ENCODE results near the gene TEK. TPM values are rescaled to one million over a fixed set of nuclear protein-coding genes. Genes with fewer than 3 reads are reported as not detected.
"Not testable (repeated sequence)": the region's sequence is repeated elsewhere in the genome, so short reads cannot be mapped to it uniquely, and the experiment has no call there.

TEK gene
- total RNA-seq, 2 donors from 2014 or later: not detected

DNA sequence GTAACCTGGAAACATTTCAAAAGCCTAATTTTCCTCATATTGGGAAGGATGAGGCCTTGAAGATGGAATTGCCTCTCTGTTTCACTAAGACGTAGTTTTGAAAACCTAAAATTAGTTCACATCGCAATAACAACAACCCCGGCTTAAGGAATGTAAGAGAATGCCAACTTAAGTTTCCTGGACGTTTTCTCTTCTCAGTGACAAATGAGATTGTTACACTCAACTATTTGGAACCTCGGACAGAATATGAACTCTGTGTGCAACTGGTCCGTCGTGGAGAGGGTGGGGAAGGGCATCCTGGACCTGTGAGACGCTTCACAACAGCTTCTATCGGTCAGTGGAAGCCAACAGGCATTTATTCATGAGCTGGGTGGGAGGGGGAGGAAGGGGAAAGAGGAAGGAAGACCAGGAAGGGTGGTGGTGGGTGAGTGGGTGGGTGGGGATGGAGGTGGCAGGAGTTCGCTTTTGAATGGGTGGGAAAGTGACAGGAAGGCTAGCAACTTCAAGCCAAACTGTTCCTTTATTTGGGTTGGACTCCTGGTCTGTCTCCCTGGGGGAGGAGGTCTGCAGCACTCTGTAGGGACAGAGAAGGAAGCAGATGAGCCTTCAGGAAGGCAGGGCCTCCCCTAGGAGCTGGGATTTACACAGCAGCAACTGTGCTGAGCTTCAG, 83.4 kb downstream of the TEK start:
- Mint-ChIP-seq H3K36me3 (no peaks in the 10 kb centered on the region), H3K9me3 (no peaks in the 10 kb centered on the region), H3K27ac (no peak overlapping the region)
- no peak for ATAC-seq
- no peak for DNase-seq (ENCODE audit: low spot score in 2 of 2)

GRCh38 chr9:27193886-27194285, 84.9 kb downstream of the TEK start:
- H3K27ac Mint-ChIP-seq: peak overlapping the region in 1 of 2 donors; percentile 46
- DNase-seq (ENCODE audit: low spot score in 2 of 2) (no peak), ATAC-seq (no peak)
- no peaks in the 10 kb centered on the region for H3K36me3 Mint-ChIP-seq
- H3K9me3 Mint-ChIP-seq: no peaks in the 10 kb centered on the region

- no peak overlapping the region for H3K27ac Mint-ChIP-seq
- DNase-seq (ENCODE audit: low spot score in 2 of 2) (no peak), ATAC-seq (peak in 1 of 2 donors; percentile 95)
- no peaks in the 10 kb centered on the region for H3K9me3 Mint-ChIP-seq
- H3K36me3 Mint-ChIP-seq: no peaks in the 10 kb centered on the region
Observed at GRCh38 chr9:27194401-27195091, 85.5 kb downstream of the TEK start.

GRCh38 chr9:27195191-27195590, 86.2 kb downstream of the TEK start:
- H3K36me3 Mint-ChIP-seq: no peaks in the 10 kb centered on the region
- ATAC-seq (no peak), DNase-seq (ENCODE audit: low spot score in 2 of 2) (no peak)
- no peak overlapping the region for H3K27ac Mint-ChIP-seq
- no peaks in the 10 kb centered on the region for H3K9me3 Mint-ChIP-seq

DNA sequence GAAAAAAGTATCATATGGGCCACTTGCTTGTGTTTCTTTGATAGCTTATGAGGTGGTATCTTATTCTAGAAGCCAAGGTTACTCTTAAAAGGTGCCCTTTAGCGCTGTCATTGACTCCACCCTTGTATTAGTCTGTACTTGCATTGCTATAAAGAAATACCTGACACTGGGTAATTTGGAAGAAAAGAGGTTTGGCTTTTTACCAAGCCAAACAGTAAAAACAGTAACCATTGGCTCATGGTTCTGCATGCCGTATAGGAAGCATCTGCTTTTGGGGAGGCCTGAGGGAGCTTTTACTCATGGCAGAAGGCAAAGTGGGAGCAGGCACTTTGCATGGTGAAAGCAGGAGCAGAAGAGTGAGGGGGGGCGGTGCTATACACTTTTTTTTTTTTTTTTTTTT, 87.4 kb downstream of the TEK start:
- ATAC-seq (no peak), DNase-seq (ENCODE audit: low spot score in 2 of 2) (no peak)
- no peak overlapping the region for H3K27ac Mint-ChIP-seq
- no peaks in the 10 kb centered on the region for H3K36me3 Mint-ChIP-seq
- no peaks in the 10 kb centered on the region for H3K9me3 Mint-ChIP-seq

DNA sequence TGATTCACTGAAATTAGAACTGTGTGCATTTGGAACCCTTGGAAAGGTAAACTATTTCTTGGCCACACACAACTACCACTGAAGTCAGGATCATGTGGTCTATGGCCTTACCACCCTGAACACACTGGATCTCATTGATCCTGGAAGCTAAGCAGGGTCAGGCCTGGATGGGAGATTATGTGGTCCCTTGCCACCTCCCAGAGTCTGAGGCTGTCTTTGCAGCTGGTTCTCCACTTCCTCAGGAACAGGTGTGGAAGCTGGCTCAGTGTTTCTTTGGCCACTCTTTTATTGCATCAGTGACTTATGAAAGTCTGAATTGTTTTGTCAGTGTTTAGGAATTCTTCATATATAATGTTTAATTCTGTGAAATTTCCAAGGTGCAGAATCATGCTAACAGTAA, 89.2 kb downstream of the TEK start:
- ATAC-seq (no peak), DNase-seq (ENCODE audit: low spot score in 2 of 2) (no peak)
- Mint-ChIP-seq H3K9me3 (no peaks in the 10 kb centered on the region), H3K36me3 (no peaks in the 10 kb centered on the region), H3K27ac (no peak overlapping the region)

- H3K36me3 Mint-ChIP-seq: no peaks in the 10 kb centered on the region
- DNase-seq (ENCODE audit: low spot score in 2 of 2) (no peak), ATAC-seq (no peak)
- H3K27ac Mint-ChIP-seq: no peak overlapping the region
- H3K9me3 Mint-ChIP-seq: no peaks in the 10 kb centered on the region
Observed at GRCh38 chr9:27202056-27202455, 93.0 kb downstream of the TEK start.

GRCh38 chr9:27203783-27204182, 94.8 kb downstream of the TEK start:
- no peaks in the 10 kb centered on the region for H3K9me3 Mint-ChIP-seq
- no peaks in the 10 kb centered on the region for H3K36me3 Mint-ChIP-seq
- DNase-seq (ENCODE audit: low spot score in 2 of 2): no peak
- H3K27ac Mint-ChIP-seq: no peak overlapping the region
- ATAC-seq: no peak

- no peaks in the 10 kb centered on the region for H3K9me3 Mint-ChIP-seq
- DNase-seq (ENCODE audit: low spot score in 2 of 2) (no peak), ATAC-seq (no peak)
- no peaks in the 10 kb centered on the region for H3K36me3 Mint-ChIP-seq
- H3K27ac Mint-ChIP-seq: no peak overlapping the region
Observed at GRCh38 chr9:27204578-27204977, 95.6 kb downstream of the TEK start.

- no peak for DNase-seq (ENCODE audit: low spot score in 2 of 2)
- no peaks in the 10 kb centered on the region for H3K9me3 Mint-ChIP-seq
- H3K27ac Mint-ChIP-seq: no peak overlapping the region
- no peaks in the 10 kb centered on the region for H3K36me3 Mint-ChIP-seq
- no peak for ATAC-seq
Observed at GRCh38 chr9:27205198-27205597, 96.2 kb downstream of the TEK start.

- H3K27ac Mint-ChIP-seq: no peak overlapping the region
- ATAC-seq: no peak
- no peaks in the 10 kb centered on the region for H3K36me3 Mint-ChIP-seq
- H3K9me3 Mint-ChIP-seq: no peaks in the 10 kb centered on the region
- no peak for DNase-seq (ENCODE audit: low spot score in 2 of 2)
Observed at GRCh38 chr9:27206041-27206440, 97.0 kb downstream of the TEK start.

DNA sequence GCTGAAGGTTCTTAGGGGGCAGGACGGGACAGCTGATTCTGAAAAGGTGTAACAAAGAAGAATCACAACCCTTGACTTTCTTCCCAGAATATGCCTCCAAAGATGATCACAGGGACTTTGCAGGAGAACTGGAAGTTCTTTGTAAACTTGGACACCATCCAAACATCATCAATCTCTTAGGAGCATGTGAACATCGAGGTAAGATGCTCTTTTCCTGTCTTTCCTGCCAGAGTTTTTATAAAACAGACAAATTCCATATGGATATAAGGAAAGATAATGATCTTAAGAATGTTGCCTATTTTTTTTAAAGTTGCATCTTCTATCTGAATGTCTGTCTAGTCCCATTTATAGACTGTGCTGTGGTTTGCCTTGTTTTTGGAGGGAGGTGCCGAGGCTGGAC, 100.0 kb downstream of the TEK start:
- Mint-ChIP-seq H3K9me3 (no peaks in the 10 kb centered on the region), H3K27ac (no peak overlapping the region), H3K36me3 (no peaks in the 10 kb centered on the region)
- ATAC-seq (no peak), DNase-seq (ENCODE audit: low spot score in 2 of 2) (no peak)

- H3K9me3 Mint-ChIP-seq: no peaks in the 10 kb centered on the region
Observed at GRCh38 chr9:27210588-27210987, 101.6 kb downstream of the TEK start.

GRCh38 chr9:27212191-27212590, 103.2 kb downstream of the TEK start:
- Mint-ChIP-seq H3K9me3 (no peaks in the 10 kb centered on the region), H3K36me3 (no peaks in the 10 kb centered on the region), H3K27ac (no peak overlapping the region)
- DNase-seq (ENCODE audit: low spot score in 2 of 2) (no peak), ATAC-seq (peak in 1 of 2 donors; percentile 46)

More at GRCh38 chr9:27210588-27210987, 101.6 kb downstream of the TEK start:
- Mint-ChIP-seq H3K36me3 (no peaks in the 10 kb centered on the region), H3K27ac (no peak overlapping the region)
- ATAC-seq (no peak), DNase-seq (ENCODE audit: low spot score in 2 of 2) (no peak)

GRCh38 chr9:27212621-27213020, 103.6 kb downstream of the TEK start:
- no peak overlapping the region for H3K27ac Mint-ChIP-seq
- H3K9me3 Mint-ChIP-seq: no peaks in the 10 kb centered on the region
- H3K36me3 Mint-ChIP-seq: no peaks in the 10 kb centered on the region
- DNase-seq (ENCODE audit: low spot score in 2 of 2) (no peak), ATAC-seq (no peak)

DNA sequence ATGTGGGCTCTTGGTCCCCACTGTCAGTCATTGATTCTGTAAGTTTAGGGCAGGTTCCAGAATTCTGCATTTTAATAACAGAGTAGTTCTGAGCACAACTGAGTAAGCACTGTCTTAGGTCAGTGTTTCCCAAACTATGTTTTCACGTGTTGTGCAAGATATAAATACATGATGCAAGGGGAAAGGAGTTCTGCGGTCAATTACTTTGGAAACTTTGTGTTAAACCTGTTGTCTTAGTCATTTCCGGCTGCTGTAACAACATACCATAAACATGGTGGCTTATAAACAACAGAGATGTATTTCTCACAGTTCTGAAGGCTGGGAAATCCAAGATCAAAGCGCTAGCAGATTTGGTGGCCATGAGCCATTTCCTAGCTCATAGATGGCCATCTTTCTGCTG, 118.2 kb downstream of the TEK start:
- Mint-ChIP-seq H3K27ac (no peak overlapping the region), H3K9me3 (peaks cover 3 to 8% of the 10 kb centered on the region in 2 donors), H3K36me3 (no peaks in the 10 kb centered on the region)
- DNase-seq (ENCODE audit: low spot score in 2 of 2) (no peak), ATAC-seq (no peak)

GRCh38 chr9:27239648-27240047, 130.6 kb downstream of the TEK start:
- H3K36me3 Mint-ChIP-seq; H3K27ac Mint-ChIP-seq; H3K9me3 Mint-ChIP-seq; DNase-seq (ENCODE audit: low spot score in 2 of 2); ATAC-seq: not testable (repeated sequence)

DNA sequence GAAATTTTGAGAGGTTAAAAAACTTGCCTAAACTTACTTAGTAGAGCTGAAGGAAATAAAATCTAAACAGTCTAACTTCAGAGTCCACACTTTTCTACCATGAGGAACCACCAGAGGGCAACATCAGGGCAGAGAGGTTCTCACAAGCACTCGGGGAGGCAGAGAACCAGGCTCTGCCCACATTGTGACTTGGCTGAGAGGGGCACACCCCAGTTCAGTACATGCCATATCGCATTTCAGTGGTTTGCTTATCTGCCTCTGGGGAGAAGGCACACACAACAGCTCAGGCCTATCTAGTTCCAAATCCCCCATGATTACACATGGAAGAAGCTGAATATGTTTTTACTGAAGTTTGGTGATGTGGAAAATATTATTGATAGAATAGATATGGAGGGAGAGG, 138.7 kb downstream of the TEK start:
- ATAC-seq: peak in 1 of 2 donors; percentile 47

More for the DNA sequence above, 138.7 kb downstream of the TEK start:
- peak in 1 of 2 donors; percentile 15 for DNase-seq (ENCODE audit: low spot score in 2 of 2)
- H3K36me3 Mint-ChIP-seq: no peaks in the 10 kb centered on the region
- no peaks in the 10 kb centered on the region for H3K9me3 Mint-ChIP-seq
- no peak overlapping the region for H3K27ac Mint-ChIP-seq
